Measurements from ENCODE around the gene TET1. TPM values are rescaled to one million over a fixed set of nuclear protein-coding genes. Genes with fewer than 3 reads are reported as not detected.

The TET1 gene
- total RNA-seq (2022; extraction: Qiagen RNA extraction): 0.49 to 0.82 TPM (median 0.71 TPM) in 5 replicates

GRCh38 chr10:68560186-68560942 lies at the start of gene TET1:
Gene TET1, plus strand, starts transcription at chr10:68560337. Its CDS starts 12,002 bp downstream, at chr10:68572339.

GRCh38 chr10:68720793-68721672 lies 160.9 kb downstream of the TET1 start, which contains the start of gene CCAR1:
Gene CCAR1, plus strand, starts transcription at chr10:68721239. Its CDS starts 1,266 bp downstream, at chr10:68722505.

Other genes starting within 250 kb of the TET1 start
- 212 to 250 TPM (median 225 TPM) in 5 replicates for gene HNRNPH3, start 228.3 kb upstream of the TET1 start, total RNA-seq (2022; extraction: Qiagen RNA extraction)
- gene PBLD, start 227.4 kb upstream of the TET1 start, total RNA-seq (2022; extraction: Qiagen RNA extraction): 2.6 to 3.4 TPM (median 3.1 TPM) in 5 replicates
- gene RUFY2, start 153.1 kb upstream of the TET1 start, total RNA-seq (2022; extraction: Qiagen RNA extraction): 7.8 to 10.4 TPM (median 9.8 TPM) in 5 replicates
- gene DNA2, start 88.4 kb upstream of the TET1 start, total RNA-seq (2022; extraction: Qiagen RNA extraction): 7.9 to 11.2 TPM (median 9.8 TPM) in 5 replicates
- gene SLC25A16, start 32.8 kb upstream of the TET1 start, total RNA-seq (2022; extraction: Qiagen RNA extraction): 14.4 to 21.1 TPM (median 19.1 TPM) in 5 replicates
- 71.1 to 76.7 TPM (median 73.7 TPM) in 5 replicates for gene CCAR1, start 160.9 kb downstream of the TET1 start, total RNA-seq (2022; extraction: Qiagen RNA extraction)